Thyroid gland (tissue), 4 donors: ENCODE measurements around the gene GLP1R.

Experiments
- POLR2A ChIP-seq, 2 donors: fragments of 450-650 bp; IDR thresholded peaks; one replicate each; pipeline ENCODE4 v1.6.1; 2017; ENCODE audit warnings: antibody characterized with exemption in 2 of 2, mild to moderate bottlenecking in 2 of 2, moderate library complexity in 1 of 2
- TF ChIP-seq, protein P1 (sequence below), 6 experiments: fragments of 200-600 bp in 3 of 6; fragments of 450-650 bp in 3 of 6; sonication (generic) in 3 of 6; IDR thresholded peaks; one replicate each; pipeline ENCODE4 v1.5.1; 2016 to 2019; ENCODE audit warnings: antibody characterized with exemption in 6 of 6, mild to moderate bottlenecking in 2 of 6, inconsistent platforms in 1 of 6, moderate library complexity in 1 of 6

DNA sequence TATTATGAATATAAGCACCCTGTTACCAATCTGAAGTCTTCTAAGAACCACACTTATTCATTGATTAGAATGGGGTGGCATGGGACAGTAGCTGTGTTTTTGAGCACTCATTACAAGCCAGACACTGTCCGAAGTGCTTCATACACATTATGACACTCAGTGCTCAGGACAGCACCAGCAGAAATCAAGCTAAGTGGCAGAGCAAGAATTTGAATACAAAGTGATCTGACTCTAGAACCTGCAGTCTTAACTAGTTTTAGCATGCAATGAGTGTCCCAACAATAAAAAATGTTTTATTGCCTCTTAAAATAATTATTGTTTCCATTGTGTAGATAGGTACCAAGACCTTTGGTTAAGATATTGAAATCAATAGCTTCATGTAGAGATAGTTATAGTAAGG lies 39.1 kb upstream of the GLP1R start:
- TF ChIP-seq, protein P1, sequence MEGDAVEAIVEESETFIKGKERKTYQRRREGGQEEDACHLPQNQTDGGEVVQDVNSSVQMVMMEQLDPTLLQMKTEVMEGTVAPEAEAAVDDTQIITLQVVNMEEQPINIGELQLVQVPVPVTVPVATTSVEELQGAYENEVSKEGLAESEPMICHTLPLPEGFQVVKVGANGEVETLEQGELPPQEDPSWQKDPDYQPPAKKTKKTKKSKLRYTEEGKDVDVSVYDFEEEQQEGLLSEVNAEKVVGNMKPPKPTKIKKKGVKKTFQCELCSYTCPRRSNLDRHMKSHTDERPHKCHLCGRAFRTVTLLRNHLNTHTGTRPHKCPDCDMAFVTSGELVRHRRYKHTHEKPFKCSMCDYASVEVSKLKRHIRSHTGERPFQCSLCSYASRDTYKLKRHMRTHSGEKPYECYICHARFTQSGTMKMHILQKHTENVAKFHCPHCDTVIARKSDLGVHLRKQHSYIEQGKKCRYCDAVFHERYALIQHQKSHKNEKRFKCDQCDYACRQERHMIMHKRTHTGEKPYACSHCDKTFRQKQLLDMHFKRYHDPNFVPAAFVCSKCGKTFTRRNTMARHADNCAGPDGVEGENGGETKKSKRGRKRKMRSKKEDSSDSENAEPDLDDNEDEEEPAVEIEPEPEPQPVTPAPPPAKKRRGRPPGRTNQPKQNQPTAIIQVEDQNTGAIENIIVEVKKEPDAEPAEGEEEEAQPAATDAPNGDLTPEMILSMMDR (IDR thresholded peaks at IDR 0.05) = no peak
- no peak for TF ChIP-seq POLR2A (IDR thresholded peaks at IDR 0.05)
